ENCODE results near the gene TMTC2.
A peak's percentile ranks its signal among the peaks of the same experiment; 100 is the strongest.

TMTC2 gene

DNA sequence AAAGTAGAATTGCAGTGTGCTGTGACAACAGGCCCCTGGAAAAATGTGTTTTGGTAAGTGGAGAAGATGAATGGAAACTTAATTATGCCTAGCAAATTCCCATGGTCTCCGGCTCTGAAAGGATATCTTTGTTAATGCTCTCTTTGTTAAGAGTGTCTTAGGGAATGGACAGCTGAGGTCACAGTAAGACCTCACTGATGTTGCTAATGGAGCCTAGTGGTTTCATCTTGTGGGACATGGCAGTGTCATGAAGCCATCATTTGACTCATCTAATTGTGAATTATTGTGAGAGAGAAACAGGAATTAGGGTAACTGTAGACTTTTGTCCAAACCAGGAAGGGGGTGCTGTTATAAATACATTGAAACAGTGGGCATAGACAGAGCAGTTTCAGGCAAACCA is 330.3 kb downstream of the TMTC2 start:
- no peak for DNase-seq (ENCODE audit: low read depth)

DNA sequence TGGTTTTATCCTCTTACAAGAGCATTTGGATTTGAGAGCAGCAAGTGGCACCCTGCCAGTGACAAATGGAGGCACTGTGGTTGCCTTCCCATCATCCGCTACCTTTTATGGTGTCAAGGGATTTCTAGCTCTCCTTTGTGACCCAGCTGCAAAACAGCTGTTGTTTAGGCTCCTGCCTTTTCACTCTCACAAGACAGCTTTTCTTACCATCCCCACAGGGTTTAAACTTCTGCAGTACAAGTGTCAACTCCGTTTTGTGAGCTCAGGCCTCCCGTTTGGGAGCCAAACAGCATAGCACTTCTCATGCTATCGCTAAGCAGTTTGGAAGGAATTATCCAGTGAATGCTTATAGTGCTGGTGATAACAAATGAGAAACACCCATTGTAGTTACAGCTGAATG is 331.4 kb downstream of the TMTC2 start:
- no peak for DNase-seq (ENCODE audit: low read depth)

DNA sequence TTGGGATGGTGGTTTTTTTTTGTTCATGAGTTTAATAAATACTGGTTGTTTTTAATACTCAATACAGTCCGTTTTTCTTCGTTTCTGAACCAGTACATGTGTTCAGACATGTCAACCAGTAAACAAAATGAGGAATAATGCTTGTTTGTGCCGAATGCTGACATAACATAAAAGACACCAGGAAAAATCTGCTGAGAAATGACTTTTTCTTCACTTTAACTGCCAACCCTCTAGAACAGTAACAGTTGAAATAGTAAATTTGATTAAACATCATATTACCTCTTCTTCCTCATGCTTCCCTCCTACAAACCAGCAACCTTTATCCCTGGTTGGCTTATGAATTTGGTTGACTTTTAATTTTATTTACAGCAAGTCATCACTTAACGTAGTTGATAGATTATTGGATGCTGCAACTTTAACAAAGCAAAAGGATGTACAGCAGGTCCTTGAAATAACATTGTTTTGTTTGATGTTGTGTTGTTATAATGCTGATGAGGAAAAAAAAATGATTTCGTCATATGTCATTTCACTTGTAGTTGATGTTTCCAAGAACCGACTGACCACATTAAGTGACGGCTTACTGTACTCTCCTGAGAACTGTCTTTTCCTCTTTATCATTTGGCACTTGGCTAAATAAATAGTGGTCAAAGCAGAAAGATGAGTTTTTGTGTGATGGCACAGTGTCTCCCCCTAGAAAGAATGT is 340.5 kb downstream of the TMTC2 start:
- DNase-seq (ENCODE audit: low read depth): no peak

DNA sequence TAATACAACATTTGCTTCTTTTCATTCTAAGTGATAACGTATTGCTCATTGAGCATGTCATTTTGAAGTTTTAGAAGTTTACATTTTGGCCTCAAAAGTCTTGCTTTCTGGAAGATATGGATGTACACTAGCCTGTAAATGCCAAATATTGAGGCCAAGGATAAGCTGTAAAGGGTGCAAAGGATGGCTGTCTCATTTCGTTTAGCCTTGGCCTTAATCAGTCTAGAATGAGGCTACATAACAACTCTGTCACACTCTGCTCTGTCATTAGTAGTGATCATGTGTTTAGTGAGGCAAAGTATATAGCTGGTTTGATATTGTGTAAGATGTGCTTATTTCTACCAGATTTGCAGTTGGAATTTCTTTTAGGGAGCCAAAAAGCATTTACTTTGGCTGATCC is 344.5 kb downstream of the TMTC2 start:
- no peak for DNase-seq (ENCODE audit: low read depth)

GRCh38 chr12:83036847-83037246 is 350.1 kb downstream of the TMTC2 start:
- no peak for DNase-seq (ENCODE audit: low read depth)

GRCh38 chr12:83039413-83039812 is 352.7 kb downstream of the TMTC2 start:
- DNase-seq (ENCODE audit: low read depth): no peak

GRCh38 chr12:83040339-83040738 is 353.6 kb downstream of the TMTC2 start:
- DNase-seq (ENCODE audit: low read depth): no peak

DNA sequence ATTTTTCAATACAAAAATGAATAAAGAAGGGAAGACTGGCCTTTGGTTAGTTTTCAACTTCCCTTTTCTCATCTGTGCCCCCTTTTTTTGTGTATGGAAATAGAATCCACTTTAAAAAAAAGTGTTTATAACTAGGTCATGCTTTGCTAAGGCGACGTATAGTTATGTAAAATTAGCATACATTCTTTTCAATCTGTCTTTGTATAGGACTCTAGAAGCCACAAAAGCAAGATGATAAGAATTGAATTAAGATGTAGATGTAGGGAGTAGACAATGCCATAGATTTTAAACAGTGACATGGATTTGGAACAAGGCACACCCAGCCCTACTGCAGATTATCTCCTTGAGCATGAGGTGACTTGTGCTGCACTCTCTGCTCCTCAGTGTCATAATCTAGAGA is 354.3 kb downstream of the TMTC2 start:
- no peak for DNase-seq (ENCODE audit: low read depth)

GRCh38 chr12:83042441-83043200 is 355.9 kb downstream of the TMTC2 start:
- DNase-seq (ENCODE audit: low read depth): peak; percentile 33

DNA sequence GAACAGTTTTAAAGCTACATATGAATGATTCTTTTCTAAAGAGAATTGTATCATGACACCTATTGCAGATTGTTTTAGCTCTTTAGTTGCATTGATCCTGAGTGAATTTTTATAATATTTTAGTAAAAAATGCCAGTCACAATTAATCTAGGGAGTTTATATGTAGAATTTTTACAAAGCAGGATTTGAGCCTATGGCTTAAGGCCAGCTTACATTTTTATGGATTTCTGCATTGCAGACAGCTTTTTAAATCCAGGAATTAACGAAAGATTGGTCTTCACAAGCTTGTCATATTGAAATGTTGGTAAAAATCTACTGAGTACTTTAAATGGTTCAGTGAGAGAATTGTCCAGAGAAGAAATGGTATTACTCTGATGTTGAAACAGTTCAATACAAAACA is 358.0 kb downstream of the TMTC2 start:
- DNase-seq (ENCODE audit: low read depth): no peak

DNA sequence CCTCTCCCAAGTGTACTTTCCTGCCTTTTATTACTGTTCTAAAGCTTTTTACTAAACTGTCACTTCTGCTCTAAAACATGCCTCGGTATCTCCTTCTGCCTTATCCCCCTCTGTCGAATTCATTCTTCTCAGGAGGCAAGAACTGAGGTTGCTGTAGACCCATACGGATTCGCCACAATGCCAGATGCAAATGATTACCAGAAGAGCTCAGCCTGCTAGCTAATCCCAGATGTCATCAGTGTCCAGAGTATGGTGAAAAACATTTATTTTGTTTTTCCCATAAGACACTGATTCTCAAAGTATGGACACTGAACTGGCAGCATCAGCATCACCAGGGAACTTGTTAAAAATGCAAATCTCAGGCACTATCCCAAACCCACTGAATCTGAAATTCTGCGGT is 359.3 kb downstream of the TMTC2 start:
- no peak for DNase-seq (ENCODE audit: low read depth)

DNA sequence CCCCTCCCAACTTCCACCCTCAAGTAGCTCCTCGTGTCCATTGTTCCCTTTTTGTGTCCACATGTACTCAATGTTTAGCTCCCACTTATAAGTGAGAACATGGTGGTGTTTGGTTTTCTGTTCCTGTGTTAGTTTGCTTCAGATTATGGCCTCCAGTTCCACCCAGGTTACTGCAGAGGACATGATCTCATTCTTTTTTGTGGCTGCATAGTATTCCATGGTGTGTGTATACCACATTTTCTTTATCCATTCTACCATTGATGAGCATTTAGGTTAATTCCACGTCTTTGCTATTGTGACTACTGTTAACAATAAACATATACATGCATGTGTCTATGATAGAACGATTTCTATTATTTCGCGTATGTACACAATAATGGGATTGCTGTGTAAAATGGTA is 362.6 kb downstream of the TMTC2 start:
- DNase-seq (ENCODE audit: low read depth): no peak

GRCh38 chr12:83052890-83053541 is 366.3 kb downstream of the TMTC2 start:
- DNase-seq (ENCODE audit: low read depth): no peak

DNA sequence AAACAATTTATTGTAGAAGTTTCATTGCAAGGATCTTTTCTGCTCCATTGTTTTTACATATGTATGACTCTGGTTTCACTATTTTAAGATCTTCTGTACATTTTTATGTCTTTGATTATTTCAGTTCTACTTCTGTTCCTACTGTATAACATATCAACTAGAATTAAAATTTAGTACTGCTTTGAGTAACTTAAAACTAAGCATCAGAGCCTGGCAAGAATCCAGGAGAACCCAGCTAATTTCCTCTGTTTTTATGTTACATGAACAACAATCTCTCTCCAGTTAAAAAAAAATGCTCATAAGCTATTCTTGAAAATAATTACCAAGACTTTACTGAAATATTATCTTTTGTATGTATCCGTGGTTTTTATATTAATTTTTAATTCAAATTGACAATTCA is 370.7 kb downstream of the TMTC2 start:
- no peak for DNase-seq (ENCODE audit: low read depth)

DNA sequence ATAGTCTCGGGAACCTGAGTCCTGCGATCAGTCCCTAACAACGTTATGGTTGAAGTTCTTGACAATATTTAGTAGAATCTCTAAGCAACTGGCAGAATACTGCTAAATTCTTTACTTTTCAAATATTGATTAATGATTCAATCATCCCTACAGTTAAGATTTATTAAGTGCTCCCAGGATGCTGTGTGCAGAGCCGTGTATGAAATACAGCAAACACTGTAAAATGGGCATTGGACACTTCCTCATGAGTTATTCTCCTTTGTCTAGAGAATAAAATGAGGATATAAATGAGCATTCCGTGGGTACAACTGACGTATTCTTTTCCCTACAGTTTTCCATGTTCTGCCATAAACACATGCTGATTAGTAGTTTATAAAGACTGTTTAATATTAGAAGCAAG is 372.4 kb downstream of the TMTC2 start:
- DNase-seq (ENCODE audit: low read depth): no peak

GRCh38 chr12:83065562-83065961 is 378.9 kb downstream of the TMTC2 start:
- DNase-seq (ENCODE audit: low read depth): no peak

DNA sequence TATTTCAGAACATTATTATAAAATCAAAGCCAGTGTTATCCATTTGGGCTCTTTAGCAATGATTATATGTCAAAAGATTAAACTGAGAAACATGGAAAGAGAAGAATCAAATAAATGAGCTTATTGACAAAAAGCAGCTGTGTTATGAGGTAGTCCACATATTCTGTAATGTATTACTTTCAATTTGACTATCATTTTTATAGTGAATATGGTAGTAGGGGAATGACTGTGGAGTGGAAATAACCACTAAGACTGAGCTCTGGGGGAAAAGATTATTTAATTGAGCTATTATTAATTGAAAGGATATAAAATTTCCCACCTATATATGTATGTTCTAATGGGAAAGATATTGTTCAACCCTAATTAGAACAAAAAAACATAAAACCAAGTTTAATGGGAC is 381.3 kb downstream of the TMTC2 start:
- DNase-seq (ENCODE audit: low read depth): no peak

DNA sequence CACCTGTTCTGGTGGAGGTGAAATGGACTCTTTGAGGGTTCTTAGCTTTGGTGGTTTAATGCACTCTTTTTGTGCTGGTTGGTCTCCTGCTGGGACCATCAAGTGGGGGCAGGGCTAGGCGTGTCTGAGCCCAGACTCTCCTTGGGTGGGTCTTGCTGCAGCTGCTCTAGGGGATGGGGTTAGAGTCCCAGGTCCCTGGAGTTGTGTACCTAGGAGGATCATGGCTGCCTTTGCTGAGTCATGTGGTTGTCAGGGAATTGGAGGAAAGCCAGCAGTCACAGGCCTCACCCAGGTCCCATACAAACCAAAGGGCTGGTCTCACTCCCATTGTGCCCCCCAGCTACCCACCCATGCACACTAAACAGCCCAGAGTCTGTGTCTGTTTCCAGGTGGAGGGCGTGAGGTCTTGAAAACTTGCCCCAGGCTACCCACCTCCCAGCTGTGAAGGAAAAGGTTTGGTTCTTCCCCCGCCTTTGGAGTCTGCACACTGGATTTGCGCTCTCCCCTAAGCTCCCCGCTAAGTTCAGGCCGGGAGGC is 387.7 kb downstream of the TMTC2 start:
- DNase-seq (ENCODE audit: low read depth): no peak

- DNase-seq (ENCODE audit: low read depth): no peak
Measured at GRCh38 chr12:83075471-83075870, 388.8 kb downstream of the TMTC2 start.

- DNase-seq (ENCODE audit: low read depth): no peak
Measured at GRCh38 chr12:83077041-83077440, 390.3 kb downstream of the TMTC2 start.

DNA sequence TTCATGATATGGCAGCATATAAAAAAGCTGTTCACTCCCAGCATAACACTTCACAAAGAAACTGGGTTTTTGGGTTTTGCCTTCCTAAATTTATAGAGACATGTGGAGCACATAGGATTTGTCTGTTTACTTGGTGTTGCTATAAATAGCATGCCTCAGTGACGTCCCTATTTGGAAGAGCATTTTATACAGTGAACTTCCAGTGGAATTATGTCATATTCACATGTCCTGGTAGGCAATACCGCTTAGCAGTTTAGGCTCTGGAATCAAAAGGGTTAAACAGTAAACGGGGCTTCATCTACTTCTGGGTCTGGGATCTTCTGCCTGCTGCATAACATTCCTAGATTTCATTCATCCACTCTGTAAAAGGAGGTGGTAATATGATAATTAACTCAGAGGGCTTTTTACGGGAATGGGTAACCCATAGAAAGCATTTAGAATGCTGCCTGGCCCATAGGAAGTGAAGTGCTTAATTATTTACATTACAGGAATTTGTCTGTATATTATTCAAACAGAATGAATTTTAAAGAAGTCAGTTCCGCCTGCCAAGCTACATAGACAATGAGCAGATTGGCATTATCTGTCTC is 396.1 kb downstream of the TMTC2 start:
- DNase-seq (ENCODE audit: low read depth): no peak

- no peak for DNase-seq (ENCODE audit: low read depth)
Measured at GRCh38 chr12:83083616-83084015, 396.9 kb downstream of the TMTC2 start.

All from EH (cell line).